ENCODE data around the gene MAP4K5. TPM values are rescaled to one million over a fixed set of nuclear protein-coding genes. Genes with fewer than 3 reads are reported as not detected.

The MAP4K5 gene
- polyA plus RNA-seq, 1 donor (not counting 4 experiments of a cell fraction or from before 2014, with no cell fraction given) = 25.8 TPM

GRCh38 chr14:50398189-50398580 lies 134.2 kb downstream of the MAP4K5 start:
- FAIRE-seq (no peak), DNase-seq (ENCODE audit: low read depth, low spot score) (no peak)
- TF ChIP-seq CTCF (optimal IDR thresholded peaks at IDR 0.05 in 1 of 3, IDR thresholded peaks at IDR 0.05 in 1 of 3, conservative IDR thresholded peaks at IDR 0.05 in 1 of 3; ENCODE audit: extremely low read depth in 1 of 3, insufficient read depth in 2 of 3, low read length in 3 of 3) = no peak
- TF ChIP-seq EZH2 (IDR thresholded peaks at IDR 0.05; ENCODE audit: low read length) = no peak
- H3K9ac ChIP-seq (ENCODE audit: control insufficient read depth, extremely low read depth, insufficient read depth, low read length) = no peak overlapping the region
- H3K27ac ChIP-seq (ENCODE audit: control insufficient read depth, insufficient read depth, low read length) = no peak overlapping the region
- H3K36me3 ChIP-seq (ENCODE audit: control insufficient read depth in 2 of 2, extremely low read depth in 1 of 2, insufficient read depth in 2 of 2, low read length in 2 of 2) = no peaks in the 10 kb centered on the region
- H2AFZ ChIP-seq (ENCODE audit: control insufficient read depth, low read length) = no peak overlapping the region
- H3K4me3 ChIP-seq (ENCODE audit: control insufficient read depth in 2 of 3, extremely low read depth in 1 of 3, insufficient read depth in 2 of 3, low read depth in 1 of 3, low read length in 3 of 3) = no peak overlapping the region
- peaks cover 16% of the 10 kb centered on the region for H3K4me1 ChIP-seq (ENCODE audit: control insufficient read depth, extremely low read depth, insufficient read depth, low read length)
- no peaks in the 10 kb centered on the region for H3K9me3 ChIP-seq (ENCODE audit: control insufficient read depth, low read depth, low read length)
- no peak overlapping the region for H3K4me2 ChIP-seq (ENCODE audit: control insufficient read depth, extremely low read depth, insufficient read depth, low read depth, low read length)
- H3K9me1 ChIP-seq (ENCODE audit: control insufficient read depth, extremely low read depth, insufficient read depth, low read length) = no peaks in the 10 kb centered on the region
- no peaks in the 10 kb centered on the region for H3K27me3 ChIP-seq (ENCODE audit: control insufficient read depth, extremely low read depth, insufficient read depth, low read length)
- H3K79me2 ChIP-seq (ENCODE audit: control insufficient read depth, insufficient read depth, low read length) = no peaks in the 10 kb centered on the region
- dilution Hi-C loops (cut with MboI; ENCODE audit: extremely low pct_ligation_motif_present, low sequenced_read_pairs) = no loop called here
- no peaks in the 10 kb centered on the region for H4K20me1 ChIP-seq (ENCODE audit: control insufficient read depth, extremely low read depth, insufficient read depth, low read length)

- peak; percentile 58 for FAIRE-seq
- no peak for TF ChIP-seq EZH2 (IDR thresholded peaks at IDR 0.05; ENCODE audit: low read length)
- no peak for TF ChIP-seq CTCF (optimal IDR thresholded peaks at IDR 0.05 in 1 of 3, IDR thresholded peaks at IDR 0.05 in 1 of 3, conservative IDR thresholded peaks at IDR 0.05 in 1 of 3; ENCODE audit: extremely low read depth in 1 of 3, insufficient read depth in 2 of 3, low read length in 3 of 3)
Observed at GRCh38 chr14:50397390-50398188, 134.8 kb downstream of the MAP4K5 start.

More at GRCh38 chr14:50397390-50398188, 134.8 kb downstream of the MAP4K5 start:
- no peaks in the 10 kb centered on the region for H3K9me1 ChIP-seq (ENCODE audit: control insufficient read depth, extremely low read depth, insufficient read depth, low read length)
- no peaks in the 10 kb centered on the region for H3K36me3 ChIP-seq (ENCODE audit: control insufficient read depth in 2 of 2, extremely low read depth in 1 of 2, insufficient read depth in 2 of 2, low read length in 2 of 2)
- DNase-seq (ENCODE audit: low read depth, low spot score) = no peak
- H3K79me2 ChIP-seq (ENCODE audit: control insufficient read depth, insufficient read depth, low read length) = no peaks in the 10 kb centered on the region
- H3K9ac ChIP-seq (ENCODE audit: control insufficient read depth, extremely low read depth, insufficient read depth, low read length) = peak overlapping the region; percentile 90
- H2AFZ ChIP-seq (ENCODE audit: control insufficient read depth, low read length) = peak overlapping the region; percentile 72
- no peaks in the 10 kb centered on the region for H3K9me3 ChIP-seq (ENCODE audit: control insufficient read depth, low read depth, low read length)
- no peaks in the 10 kb centered on the region for H3K27me3 ChIP-seq (ENCODE audit: control insufficient read depth, extremely low read depth, insufficient read depth, low read length)
- peak overlapping the region; percentile 86 for H3K27ac ChIP-seq (ENCODE audit: control insufficient read depth, insufficient read depth, low read length)
- peak overlapping the region; percentile 93 for H3K4me2 ChIP-seq (ENCODE audit: control insufficient read depth, extremely low read depth, insufficient read depth, low read depth, low read length)
- H3K4me3 ChIP-seq (ENCODE audit: control insufficient read depth in 2 of 3, extremely low read depth in 1 of 3, insufficient read depth in 2 of 3, low read depth in 1 of 3, low read length in 3 of 3) = peak overlapping the region; percentile 48 to 82 (median 69)
- dilution Hi-C loops (cut with MboI; ENCODE audit: extremely low pct_ligation_motif_present, low sequenced_read_pairs) = no loop called here
- no peaks in the 10 kb centered on the region for H4K20me1 ChIP-seq (ENCODE audit: control insufficient read depth, extremely low read depth, insufficient read depth, low read length)
- H3K4me1 ChIP-seq (ENCODE audit: control insufficient read depth, extremely low read depth, insufficient read depth, low read length) = peaks cover 16% of the 10 kb centered on the region

Measured in keratinocyte (primary cell).